ENCODE data around the gene VPS16.

Gene VPS16

DNA sequence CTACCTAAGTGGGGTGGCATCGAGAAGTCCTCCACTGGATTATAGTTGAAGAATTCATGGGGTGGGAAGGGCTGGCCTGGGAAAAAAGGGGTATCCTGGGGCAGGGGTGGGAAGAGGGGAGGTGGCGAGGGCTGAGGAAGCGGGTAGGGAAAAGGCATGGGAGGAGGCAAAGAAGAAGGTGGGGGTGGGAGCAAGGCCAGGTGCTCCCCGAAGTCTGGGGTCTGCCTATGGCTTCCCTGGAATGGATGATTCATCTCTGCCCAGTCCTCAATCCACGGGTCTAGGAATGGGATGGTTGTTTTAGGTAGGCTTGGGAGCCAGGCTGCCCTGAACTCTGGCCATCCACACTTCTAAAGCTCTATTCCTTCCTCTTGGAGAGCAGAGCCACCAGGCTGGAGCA lies 4.5 kb upstream of the VPS16 start:
- DNase-seq: no peak

DNA sequence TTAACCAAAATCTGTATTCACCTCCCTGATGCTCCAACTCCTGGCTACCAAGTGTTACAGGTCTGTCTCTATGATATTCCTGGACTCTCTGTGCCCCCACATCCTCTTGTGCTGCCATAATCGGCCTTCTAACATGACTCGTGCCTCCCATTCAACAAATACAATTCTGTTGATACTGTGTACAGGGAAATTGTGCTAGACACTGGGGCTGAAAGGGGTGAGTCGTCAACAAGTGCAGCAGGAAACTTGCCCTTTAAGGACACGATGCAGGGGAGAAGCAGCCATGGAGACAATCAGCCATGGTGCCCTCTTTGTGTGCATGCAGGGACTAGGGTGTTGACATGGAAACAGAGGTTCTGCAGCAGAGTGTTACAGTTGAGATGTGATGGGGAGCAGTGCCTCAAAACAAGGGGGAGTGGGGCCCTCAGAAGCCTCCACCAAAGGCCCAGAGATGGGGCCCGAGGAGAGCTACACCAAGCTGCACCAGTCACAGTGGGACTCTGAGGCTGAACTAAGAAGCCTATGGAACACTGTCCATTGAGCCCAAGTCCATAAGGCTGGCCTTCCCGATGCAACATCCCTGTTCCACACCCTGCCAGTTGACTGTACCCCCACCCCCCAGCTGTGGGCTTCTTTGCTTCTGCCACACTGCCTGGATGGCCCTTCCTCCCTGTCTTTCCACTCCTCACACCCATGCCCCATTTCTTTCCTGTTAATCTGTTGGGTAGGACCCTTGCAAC lies 3.2 kb upstream of the VPS16 start:
- DNase-seq: no peak

DNA sequence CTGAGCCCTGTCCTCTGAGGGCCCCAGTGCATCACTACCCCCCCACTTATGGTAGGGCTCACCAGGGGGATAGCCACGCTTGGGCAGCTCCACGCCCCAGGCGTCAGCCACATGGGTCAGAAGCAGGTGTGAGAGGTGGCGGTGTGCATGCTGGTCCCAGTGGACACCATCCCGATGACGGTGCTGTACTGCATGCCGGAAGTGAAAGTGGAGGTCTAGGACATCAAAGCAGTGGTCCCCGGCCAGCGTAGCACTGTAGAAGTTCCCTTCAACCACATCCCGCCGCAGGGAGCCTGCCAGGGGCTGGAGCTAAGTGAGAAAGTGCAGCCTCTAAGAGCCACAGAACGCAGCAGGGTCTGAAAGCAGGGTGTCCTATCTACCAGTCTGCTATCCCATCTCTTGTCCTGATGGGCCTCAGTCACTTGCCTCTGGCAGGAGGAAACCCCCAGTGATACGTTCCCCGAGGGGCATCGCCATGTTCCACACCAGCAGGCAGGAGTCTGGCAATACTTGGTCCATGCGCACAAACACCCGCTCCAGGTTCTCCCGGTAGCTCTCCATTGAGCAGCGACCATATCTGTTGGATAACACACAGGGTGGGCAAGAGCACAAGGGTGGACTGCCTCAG lies 2.3 kb upstream of the VPS16 start:
- no peak for DNase-seq

DNA sequence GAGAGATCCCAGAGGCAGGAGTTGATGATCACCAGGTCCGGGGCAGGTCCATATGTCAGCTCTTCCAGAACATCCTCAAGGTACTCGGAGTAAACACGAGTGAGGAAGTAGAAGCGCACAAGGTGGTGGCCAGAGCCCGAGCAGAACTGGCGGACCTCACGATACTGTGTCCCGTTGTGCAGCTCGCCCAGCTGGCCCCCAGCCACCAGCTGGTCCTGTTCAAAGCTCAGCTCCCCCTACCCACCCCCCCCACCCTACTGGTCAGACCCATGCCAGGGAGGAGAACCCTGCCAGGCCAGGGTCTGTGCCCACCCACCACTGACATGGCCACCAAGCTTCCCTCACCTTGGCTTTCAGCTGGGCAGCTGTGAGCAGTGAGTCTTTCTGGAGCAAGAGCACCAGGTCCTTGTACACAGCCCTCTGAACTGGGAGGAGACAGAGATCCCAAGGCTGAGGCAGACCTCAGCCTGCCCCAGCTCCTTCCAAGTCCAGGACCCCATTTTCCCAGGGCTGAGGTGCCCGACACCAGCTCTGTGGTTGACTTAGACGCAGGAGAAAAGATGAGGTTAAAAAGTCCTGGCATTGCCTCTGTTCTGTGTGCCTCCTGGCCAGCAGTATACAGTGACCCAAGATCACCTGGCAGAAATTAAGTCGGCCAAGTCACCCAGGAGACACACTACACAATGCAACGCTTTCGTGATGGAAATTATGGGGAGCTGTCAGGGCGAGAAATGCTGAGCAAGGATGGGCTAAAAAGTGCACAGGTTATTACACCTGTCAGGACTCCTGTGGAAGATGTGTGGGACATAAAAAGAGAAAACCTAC lies 1.5 kb upstream of the VPS16 start:
- no peak for DNase-seq

DNA sequence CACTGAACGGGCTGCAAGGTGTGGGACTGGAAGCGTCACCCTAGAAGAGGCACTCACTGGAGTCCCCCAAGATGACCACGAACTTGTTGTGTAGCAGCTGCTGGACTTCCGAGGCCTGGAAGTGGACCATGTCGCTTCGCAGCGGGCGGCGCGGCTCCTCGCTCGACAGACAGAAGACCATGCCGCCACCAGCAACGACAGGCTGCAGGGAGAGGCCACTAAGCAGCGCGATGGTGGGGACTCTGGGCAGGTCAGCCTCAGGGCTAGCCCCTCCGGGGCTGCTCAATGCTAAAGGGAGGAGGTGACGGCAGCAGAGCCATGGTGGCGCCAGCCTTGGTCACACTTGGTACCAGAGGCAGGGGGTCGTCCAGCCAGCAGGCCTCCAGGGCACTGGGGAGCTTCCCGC lies 810 bp upstream of the VPS16 start:
- DNase-seq: no peak

DNA sequence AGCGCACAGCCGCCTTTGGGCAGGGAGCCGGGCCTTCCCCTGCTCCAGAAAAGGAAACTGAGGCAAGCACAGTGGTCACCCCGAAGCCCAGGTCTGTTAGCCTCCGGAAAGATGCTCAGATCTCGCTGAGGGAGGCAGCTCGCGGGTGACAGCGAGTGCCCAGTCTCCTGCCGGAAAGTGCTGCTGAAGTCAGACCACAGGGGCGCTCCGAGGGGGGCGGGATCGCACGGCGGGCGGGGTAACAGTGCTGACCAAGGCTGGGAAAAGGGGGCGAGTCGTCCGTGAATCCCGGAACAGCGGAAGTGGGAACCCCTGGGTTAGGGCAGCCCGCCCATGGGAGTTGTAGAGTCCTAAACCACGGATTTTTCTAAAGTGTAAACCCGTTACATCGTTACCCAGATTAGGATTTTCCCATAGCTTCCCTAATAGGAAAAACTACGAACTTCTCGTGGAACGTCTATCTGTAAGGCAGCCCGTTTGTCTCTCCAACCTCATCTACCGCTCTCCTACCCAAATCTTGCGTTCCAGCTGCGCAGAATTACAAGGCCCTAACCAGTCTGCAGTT lies 504 bp downstream of the VPS16 start:
- no peak for DNase-seq

DNA sequence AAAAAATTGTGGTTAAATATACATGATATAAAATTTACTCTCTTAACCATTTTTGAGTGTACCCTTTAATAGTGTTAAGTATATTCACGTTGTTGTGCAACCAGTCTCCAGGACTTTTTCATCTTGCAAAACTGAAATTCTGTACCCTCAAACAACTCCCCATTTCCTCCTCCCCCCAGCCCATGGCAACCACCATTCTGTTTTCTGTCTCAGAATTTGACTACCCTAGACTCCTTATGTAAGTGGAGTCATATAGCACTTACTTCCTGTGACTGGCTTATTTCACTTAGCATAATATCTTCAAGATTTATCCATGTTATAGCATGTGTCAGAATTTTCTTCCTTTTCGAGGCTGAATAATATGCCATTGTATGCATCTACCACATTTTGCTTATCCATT lies 5.1 kb downstream of the VPS16 start:
- DNase-seq: no peak

DNA sequence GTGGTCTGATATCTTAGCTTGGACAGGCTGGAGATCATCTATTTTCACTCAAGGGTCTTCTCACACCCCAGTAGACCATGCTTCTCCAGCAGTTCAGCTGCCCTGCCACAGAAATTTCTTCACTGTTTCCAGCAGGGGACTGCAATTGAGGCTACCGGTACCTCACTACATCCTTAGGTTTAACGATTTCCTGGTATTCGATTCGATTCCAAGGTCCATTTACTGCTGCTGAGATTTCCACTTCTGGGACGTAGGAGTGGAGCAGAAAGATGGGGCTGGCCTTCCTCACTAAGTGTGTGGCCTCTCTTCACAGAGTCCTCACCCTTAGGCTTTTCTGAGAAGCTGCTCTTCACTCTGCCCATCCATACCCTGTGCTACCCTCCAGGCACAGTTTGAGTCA lies 6.2 kb downstream of the VPS16 start:
- DNase-seq: no peak

DNA sequence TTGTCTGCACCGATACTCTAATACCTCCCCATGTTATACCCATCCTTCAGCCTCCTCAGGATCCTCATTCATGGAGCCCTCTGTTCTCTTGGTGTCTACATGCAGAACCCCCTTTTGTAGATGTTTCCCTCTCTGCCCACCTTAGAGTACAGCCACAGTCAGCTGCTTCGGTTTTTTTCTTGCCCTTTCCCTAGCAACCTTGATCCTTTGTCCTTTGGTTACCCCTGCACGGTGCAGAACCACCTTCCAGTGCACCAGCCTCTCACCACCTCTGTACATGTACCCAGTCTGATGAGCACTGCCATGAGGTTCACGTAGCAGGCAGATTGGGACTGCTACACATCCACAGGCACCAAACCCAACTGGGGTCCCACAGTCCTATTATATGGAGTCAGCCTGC lies 7.3 kb downstream of the VPS16 start:
- DNase-seq: no peak

DNA sequence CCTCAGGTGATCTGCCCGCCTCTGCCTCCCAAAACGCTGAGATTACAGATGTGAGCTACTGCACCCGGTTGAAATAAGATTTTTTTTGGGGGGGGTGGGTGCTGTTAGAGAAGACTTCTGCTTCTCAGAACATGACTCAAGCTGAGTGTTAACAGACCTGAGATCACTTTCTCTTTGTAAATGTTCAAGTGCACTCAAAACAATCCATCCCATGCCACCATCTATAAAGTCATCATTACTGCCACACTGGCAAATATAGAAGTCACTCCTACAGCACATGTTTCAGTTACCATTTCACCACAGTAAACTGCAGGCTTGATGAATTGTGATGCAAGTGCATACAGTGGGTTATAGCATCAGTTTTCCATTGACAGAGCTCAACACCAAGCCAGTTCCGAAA lies 9.0 kb downstream of the VPS16 start:
- DNase-seq: no peak

DNA sequence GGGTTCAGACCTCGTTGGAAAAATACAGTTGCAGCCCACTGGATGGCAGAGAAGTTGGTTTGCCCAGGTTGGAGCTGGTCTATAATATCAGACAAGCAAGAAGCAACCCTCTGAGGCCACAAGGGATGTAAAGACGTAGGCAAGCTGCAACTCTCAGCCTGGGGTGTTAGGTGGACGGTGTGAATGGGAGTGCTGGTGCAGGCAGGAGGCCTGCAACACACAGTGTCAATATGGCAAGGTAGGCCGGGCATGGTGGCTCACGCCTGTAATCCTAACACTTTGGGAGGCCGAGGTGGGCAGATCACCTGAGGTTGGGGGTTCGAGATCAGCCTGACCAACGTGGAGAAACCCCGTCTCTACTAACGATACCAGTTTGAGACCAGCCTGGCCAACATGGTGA lies 10.5 kb downstream of the VPS16 start:
- no peak for DNase-seq

DNA sequence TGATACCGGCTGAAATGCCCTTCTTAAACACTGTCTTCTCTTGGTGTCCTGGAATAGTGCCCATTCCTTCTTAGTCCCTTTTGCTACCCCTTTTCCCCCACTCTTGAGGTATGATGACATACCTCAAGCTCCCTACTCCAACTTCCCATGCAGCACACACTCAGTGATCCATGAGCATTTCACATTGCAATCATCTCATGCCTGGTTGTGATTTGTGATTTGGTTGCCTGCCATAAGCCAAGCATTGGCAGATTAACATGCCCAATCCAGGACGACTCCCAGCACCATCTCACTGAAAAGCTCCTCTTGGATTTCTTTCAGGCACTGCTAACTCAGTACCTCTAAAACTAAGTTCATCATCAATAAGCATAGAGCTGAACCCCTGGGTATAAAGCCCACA lies 18.0 kb downstream of the VPS16 start:
- DNase-seq: no peak

DNA sequence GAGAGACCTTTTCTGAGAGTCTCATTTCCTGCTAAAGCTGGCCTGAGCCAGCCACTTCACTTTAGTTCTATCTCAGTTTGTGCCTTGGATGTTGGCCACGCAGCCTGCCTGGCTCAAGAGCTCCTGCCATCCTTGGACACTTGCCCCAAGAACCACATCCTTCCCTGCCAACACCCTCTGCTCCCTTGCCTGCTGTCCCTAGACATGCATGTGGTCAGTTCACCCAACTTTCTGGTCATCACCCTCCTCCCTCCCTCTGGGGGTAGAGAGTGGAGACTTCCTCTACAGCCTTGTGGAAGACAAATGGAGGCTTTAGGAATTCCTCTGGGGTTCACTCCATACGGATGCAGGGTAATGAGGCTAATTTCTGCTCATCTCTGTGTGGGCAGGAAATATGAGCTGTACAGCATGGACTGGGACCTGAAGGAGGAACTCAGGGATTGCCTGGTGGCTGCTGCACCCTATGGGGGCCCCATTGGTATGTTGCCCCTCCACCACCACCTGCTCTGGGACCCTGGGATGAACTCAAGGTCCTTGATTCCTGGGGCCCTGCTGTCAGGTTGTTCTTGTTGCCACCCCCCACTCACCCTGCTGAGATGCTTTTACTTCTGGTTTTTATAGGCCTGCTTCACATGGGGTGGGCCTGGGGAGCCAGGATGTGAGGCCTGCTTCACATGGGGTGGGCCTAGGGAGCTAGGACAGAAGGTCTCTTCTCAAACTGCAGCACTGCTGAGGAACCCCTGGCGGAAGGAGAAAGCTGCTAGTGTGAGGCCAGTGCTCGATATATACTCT lies 19.0 kb downstream of the VPS16 start:
- no peak for DNase-seq

DNA sequence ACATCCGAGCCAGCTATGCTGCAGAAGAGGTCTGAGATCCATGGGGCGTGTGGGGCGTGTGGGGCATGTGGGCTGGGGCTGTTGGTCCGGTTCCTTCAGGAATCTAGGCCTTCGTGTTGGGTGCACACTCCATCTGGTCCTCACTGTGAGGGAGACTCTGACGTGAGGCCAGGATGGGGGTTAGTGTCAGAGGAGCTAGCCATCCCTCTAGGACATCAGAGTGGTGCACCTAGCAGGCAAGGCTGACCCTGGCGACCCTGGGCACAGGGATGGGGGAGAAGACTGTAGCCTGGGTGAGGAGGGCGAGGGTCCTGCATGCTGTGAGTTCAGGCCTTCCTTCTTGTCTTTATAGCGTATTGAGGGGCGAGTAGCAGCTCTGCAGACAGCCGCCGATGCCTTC lies 24.1 kb downstream of the VPS16 start:
- DNase-seq: no peak

DNA sequence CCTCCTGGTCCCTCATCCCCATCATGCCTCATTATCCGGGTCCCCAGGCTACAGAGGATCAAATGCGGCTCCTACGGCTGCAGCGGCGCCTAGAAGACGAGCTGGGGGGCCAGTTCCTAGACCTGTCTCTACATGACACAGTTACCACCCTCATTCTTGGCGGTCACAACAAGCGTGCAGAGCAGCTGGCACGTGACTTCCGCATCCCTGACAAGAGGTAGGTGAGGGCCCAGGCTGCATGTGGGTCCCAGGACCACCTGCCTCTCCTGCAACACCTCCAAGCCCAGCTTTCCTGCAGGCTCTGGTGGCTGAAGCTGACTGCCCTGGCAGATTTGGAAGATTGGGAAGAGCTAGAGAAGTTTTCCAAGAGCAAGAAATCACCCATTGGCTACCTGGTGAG lies 24.6 kb downstream of the VPS16 start:
- no peak for DNase-seq

DNA sequence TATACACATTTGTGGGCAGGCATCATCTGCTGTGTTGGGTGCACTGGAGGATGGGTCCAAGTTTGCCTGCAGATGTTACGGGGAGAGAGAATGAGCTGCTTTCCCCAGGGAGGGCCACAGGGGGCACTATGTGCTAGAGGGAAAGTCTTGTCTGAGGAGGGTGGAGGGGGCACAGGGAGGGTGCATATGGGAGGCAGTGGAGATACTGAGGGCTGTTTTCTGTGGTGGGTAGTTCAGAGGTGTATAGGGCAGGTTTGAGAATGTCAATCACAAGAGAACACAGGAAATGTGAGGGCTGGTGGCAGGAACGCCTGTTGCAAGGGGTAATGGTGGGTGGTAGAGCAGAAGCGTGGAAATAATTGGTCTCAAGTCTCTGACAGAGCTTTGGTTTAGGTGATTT lies 25.1 kb downstream of the VPS16 start:
- no peak for DNase-seq

DNA sequence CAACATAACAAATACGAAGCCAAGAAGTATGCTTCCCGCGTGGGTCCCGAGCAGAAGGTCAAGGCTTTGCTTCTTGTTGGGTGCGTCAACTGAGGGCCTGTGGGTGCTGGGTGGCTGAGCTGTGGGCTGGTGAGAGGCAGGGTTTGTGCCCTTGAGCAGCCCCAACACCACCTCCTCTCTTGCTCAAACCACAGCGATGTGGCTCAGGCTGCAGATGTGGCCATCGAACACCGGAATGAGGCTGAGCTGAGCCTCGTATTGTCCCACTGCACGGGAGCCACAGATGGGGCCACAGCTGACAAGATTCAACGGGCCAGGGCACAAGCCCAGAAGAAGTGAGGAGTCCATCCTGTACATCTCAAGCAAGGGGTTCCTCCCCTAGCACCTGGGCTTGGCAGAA lies 25.7 kb downstream of the VPS16 start:
- no peak for DNase-seq

DNA sequence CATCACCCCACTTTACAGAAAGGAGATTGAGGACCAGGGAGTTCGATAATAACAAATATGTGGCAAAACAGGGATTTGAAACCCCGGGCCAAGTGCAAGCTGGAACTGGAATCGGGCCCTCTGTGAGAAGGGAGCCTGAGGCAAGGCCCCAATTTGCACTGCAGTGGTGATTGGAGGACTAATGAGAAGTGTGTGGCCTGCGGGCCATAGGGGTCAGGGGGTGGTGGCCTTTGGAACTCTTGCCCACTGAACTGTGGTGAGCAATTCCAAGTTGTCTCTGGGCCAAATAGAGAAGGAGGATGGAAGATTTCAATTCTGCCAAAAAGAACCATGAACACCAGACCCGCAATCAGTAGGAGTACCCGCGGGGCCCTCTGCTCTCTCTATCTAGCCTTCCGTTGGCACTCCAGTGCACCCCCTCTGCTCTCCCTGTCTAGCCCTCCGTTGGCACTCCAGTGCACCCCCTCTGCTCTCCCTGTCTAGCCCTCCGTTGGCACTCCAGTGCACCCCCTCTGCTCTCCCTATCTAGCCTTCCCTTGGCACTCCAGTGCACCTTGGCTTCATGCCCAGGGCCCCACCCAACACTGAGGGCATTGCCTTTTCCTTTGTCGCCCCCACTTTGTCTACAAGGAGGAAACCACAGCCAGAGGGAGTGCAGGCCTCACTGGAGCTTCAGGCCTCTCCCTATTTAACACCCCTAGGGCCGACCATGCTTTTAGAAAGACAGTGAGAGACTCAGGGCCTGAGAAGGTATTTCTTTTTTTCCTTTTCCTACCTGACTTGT lies 26.7 kb downstream of the VPS16 start:
- no peak for DNase-seq

DNA sequence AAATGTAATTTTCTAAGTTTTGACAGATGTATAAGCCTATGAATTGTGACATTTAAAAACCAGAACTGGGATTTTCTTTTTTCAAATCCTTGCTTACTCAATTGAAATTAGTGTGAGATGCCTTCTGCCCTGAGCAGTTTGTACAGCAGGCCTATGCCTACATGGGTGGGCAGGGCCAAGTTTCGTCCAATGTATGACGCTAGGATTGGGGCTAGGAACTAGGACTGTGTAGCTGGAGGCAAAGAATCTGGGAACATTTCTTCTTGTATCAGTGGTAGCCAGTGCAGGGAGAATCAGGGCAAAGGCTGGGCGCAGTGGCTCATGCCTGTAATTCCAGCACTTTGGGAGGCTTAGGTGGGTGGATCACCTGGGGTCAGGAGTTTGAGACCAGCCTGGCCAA lies 28.8 kb downstream of the VPS16 start:
- DNase-seq: no peak

DNA sequence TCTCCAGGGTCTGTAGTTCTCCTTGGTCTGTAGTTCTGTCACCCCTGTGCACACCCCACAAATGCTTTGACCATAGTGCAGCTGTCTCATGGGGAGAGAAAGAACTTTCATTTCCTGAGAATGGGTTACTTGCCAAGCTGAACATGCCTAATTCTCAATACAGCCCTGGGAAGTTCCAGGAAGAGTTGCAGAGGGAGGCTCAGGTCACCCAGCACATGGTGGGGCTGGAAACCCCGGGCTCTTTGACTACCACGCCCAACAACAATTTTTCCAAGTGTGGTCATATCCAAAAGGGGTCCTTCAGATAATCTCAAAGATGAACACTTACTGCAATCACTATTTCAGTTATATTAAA lies 30.5 kb downstream of the VPS16 start:
- DNase-seq: no peak

DNA sequence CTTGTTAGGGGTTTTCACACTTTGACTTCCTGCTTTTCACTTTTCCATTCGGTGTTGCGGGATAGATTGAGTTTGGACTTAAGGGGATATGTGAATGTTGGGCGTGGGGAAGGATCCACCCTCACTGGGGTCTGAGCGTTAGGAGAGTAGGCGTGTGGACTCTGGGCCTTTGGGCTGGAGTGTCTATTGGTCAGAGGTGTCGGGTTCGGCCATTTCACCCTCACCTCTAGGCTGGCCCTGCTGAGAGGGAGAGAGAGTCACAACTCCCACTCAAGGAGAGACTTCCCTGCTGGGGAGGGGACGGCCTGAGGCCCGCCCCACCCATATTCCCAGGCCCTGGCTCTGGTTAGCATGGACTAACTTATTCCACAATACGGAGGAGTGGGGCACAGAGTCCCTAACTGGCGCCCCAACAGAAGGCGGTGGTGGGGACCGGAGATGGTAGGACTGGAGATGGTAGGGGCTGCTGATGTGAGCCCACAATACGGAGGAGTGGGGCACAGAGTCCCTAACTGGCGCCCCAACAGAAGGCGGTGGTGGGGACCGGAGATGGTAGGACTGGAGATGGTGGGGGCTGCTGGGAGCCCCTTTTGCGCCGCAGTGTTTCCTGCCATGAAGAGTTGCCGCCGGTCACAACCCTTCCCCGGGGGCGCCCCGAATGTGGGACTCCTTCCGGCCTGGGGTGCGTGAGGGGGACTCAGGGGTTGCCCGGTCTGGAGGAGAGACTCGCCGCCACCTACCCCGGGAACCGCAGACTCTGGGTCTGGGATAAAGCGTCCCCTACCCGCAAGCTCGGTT lies 31.3 kb downstream of the VPS16 start:
- DNase-seq: no peak
